IPS DF 6.9 (cell line): ENCODE data around the gene CDRT15.
"Not testable (repeated sequence)": the region's sequence is repeated elsewhere in the genome, so short reads cannot be mapped to it uniquely, and the experiment has no call there.

Experiments used
- DNase-seq: peaks from one replicate; pipeline ENCODE4 v3.0.0-alpha.2; 2013; ENCODE audit warnings: low read depth, low spot score
- H3K27ac ChIP-seq: one replicate; pipeline ENCODE4 v1.5.1; 2013; ENCODE audit warnings: low read length, control low read depth
- H3K27me3 ChIP-seq: 2 replicates; pipeline ENCODE4 v1.6.1; 2013; ENCODE audit warnings: mild to moderate bottlenecking, low read length; ENCODE audit not compliant: control insufficient read depth, insufficient read depth
- H3K36me3 ChIP-seq: 2 replicates; pipeline ENCODE4 v1.6.1; 2013; ENCODE audit warnings: low read length; ENCODE audit not compliant: control insufficient read depth, insufficient read depth
- H3K4me1 ChIP-seq: 2 replicates; pipeline ENCODE4 v1.6.1; 2013; ENCODE audit warnings: low read length; ENCODE audit not compliant: control insufficient read depth, insufficient read depth
- H3K4me3 ChIP-seq: 2 replicates; pipeline ENCODE4 v1.5.1; 2013; ENCODE audit warnings: mild to moderate bottlenecking, low read length
- H3K9me3 ChIP-seq: 2 replicates; pipeline ENCODE4 v1.6.1; 2013; ENCODE audit warnings: low read length, inconsistent platforms; ENCODE audit not compliant: control insufficient read depth, insufficient read depth
- WGBS: extraction: QIAGEN DNeasy Blood & Tissue Kit; methylation state at CpG from one replicate; pipeline ENCODE4 v1.1.7; 2013; ENCODE audit warnings: mixed read lengths, missing lambda C conversion rate; ENCODE audit not compliant: insufficient read length, insufficient coverage; 5-methylcytosine and 5-hydroxymethylcytosine counted together

The CDRT15 gene

DNA sequence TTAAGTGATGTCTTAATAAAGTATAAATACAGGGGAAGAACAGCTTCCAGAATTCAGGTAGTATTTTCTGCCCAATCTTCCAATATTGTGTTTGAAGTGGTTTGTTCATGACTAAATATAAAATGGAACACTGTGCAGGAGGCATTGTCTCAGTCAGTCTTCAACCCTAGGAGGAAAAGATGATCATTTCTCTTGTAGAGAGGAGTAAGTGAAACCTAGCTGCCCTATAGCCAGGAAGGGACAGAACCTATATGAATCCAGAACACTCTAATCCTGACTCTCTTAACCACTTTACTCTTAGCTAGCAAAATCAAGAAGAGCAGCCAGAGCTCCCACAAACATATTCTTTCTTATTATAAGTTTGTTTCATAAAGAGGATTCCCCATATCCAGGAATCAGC, 45.2 kb downstream of the CDRT15 start:
- H3K36me3 ChIP-seq, H3K4me3 ChIP-seq, H3K27me3 ChIP-seq, DNase-seq, H3K27ac ChIP-seq, H3K9me3 ChIP-seq, H3K4me1 ChIP-seq: not testable (repeated sequence)

- not testable (repeated sequence) for H3K4me3 ChIP-seq, DNase-seq, H3K36me3 ChIP-seq, H3K27ac ChIP-seq, H3K27me3 ChIP-seq, H3K9me3 ChIP-seq, H3K4me1 ChIP-seq
- WGBS: no CpG with 5 or more reads among the region's 1 CpG
Measured at GRCh38 chr17:14190774-14191173, 45.9 kb downstream of the CDRT15 start.

- not testable (repeated sequence) for H3K27me3 ChIP-seq, H3K4me3 ChIP-seq, H3K27ac ChIP-seq, H3K36me3 ChIP-seq, H3K9me3 ChIP-seq, DNase-seq, H3K4me1 ChIP-seq
- no CpG with 5 or more reads among the region's 4 CpGs for WGBS
Measured at GRCh38 chr17:14186443-14186842, 50.2 kb downstream of the CDRT15 start.
